ENCODE results near the gene SIX2.
"Not testable (repeated sequence)": the region's sequence is repeated elsewhere in the genome, so short reads cannot be mapped to it uniquely, and the experiment has no call there.

SIX2 gene

DNA sequence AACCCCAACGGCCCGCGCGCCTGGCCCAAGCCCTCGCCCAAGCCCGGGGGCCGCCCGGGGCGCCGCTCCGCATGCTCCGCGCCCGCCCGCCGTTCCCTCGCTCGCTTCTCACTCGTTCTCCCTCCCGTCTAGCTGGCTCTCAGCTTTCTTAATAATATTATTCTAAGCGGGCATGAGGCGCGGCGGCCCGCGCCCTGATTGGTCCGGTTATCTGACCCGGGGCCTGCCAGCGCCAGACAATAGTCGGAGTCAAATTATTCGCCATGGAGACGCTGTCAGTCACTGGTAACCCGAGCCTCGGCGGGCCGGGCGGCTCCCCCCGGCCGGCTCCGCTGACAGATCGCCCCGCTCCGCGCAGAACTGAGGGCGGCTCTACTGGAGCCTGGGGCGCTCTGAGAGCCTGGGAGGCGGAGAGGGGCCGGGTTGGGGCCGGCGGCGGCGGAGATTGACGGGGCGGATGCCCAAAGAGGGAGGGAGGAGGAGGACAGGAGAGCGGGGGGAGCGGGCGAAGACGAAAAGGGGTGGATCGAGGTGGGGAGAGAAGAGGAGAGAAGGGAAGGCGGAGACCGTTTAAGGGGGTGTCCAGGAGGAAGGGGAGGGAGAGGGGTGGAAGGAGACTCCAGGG lies at the start of gene SIX2:
Gene SIX2 (minus strand): TSS at position 150 of the 625 bp plus-strand sequence. CDS start 342 bp downstream, outside the sequence.
- no peak for DNase-seq (ENCODE audit: low read depth in 2 of 2)

DNA sequence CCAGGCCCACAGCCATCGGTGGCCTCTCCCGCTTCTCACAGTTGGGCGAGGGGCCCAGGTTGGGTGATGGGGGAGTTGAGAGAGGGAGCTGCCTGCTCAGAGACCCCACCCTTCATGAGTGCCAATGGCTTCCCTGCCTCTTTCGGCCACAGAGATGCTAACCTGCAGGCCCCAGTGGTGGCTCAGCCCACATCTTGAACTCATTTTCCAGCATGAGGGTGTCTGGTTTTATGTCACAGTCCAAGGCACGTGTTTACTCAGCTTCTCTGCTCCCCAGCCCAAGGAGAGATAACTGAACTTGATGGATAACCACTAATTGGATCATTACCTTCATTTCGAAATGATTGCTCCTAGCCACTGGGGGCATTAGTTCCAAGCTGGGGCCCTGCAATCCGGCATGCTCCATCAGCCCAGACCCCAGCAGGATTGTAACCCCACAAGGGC lies 45.9 kb upstream of the SIX2 start:
- no peak for DNase-seq (ENCODE audit: low read depth in 2 of 2)

DNA sequence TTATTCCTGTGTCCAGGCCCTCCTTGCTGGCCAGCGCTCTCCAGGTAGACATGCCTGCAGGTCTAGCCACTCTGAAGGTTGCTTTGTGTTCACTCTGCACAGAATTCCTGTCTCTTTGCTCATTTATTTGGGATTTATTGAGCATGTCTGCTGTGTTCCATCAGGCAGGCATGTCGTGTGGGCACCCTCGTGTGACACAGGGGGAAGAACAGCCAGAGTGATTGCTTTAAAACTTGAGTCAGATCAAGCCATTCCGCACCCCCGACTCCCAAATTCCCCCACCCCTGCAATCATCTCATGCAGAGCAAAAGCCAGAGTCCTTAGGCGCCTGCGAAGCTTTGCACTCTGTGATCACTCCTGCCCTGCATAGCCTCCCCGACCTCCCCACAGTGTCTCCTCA lies 44.7 kb upstream of the SIX2 start:
- DNase-seq (ENCODE audit: low read depth in 2 of 2), result no peak

DNA sequence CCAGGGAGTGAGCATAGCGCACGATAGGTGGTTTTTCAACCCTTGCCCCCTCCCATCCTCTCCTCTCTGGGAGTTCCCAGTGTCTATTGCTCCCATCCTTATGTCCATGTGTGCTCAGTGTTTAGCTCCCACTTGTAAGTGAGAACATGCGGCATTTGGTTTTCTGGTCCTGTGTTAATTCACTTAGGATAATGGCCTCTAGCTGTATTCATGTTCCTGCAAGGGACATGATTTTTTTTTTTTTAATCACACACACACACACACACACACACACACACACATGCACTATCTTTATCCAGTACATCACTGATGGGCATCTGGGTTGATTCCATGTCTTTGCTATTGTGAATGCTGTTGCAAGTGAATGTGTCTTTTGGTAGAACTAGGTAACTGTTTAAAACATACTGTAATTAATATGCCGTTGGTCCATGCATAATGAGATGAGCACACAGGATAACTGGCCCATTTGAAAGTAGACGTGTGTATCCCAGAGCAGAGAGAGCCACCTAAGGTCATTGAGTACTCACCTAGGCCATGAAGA lies 43.2 kb upstream of the SIX2 start:
- no peak for DNase-seq (ENCODE audit: low read depth in 2 of 2)

DNA sequence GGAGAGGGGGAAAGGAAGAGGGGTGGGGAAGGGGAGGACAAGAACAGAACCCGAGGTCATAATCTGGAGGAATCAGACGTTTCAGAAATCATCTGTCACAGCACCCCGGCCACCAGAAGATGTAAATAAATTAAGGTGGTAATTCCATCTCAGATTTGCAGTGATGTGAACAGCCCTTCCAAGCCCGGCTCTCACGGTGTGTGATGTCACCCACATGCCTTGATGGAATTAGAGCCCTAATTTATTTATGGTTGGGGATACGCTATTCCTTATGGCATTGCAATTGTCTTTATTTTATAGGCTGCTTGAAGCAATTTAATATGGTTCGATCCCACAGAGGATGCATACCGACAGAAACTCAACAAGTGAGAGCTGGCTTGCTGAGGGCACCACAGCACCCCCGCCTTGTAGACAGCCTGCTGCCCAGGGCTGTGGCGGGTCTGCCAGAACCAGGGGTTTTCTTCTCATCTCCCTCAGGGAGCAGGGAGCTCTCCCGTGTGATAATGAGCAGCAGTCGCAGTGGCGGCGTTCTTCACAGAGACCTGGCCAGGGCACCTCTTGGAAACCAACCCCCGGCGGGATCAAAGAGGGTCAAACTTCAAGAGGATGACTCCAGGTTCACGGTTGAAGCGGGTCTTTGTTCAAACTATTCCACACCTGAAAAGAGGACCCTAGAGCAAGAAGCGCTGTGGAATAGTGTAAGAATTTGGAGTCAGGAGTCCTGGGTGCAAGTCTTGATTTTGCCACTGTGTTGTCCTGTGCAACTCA lies 40.5 kb upstream of the SIX2 start:
- DNase-seq (ENCODE audit: low read depth in 2 of 2), result no peak

DNA sequence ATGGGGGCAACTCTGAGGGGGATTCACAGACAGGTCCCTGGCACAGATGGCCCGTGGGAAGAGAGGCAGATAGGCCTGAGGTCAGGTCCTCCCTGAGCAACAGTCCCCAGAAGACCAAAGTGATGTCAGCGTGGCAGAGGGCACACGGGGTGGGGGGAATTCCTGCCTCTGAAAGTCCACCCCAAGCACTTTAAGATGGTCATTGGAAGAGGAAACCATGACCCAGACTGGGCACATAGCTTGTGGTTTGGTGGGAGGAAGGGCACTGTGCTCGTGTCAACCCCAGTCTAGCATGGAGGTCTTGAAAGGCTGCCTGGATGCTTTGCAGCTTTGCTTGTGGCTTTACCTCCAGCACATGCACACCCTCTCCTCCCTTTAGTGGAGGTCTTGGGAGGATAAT lies 38.0 kb upstream of the SIX2 start:
- no peak for DNase-seq (ENCODE audit: low read depth in 2 of 2)

DNA sequence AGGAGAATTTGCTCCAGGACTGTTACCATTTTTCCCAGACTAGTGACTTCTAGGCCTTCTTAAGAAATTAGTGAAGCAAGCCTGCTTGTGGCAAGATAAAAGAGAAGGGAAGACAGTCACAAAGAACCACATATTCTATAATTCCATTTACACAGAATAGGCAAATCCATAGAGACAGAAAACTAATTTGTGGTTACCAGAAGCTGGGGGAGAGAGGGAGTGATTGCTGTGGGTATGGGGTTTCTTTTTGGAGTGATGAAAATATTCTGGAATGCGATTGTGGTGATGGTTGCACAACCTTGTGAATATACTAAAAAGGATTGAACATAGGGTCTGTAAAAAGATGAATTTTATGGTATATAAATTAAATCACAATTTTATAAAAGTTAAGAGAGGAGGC lies 37.5 kb upstream of the SIX2 start:
- no peak for DNase-seq (ENCODE audit: low read depth in 2 of 2)

DNA sequence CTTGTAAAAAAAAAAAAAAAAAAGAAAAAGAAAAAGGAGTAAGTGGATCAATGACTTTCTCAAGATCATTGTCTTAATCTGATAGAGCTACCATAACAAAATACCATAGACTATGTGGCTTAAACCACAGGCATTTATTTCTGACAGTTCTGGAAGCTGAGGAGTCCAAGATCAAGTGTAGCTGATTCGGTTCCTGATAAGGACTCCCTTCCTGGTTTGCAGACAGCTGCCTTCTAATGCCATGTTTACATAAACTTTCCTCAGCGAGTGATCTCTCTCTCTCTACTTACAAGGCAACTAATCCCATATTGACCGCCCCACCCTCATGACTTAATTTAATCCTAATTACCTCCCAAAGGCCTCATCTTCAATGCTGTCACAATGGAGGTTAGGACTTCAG lies 36.5 kb upstream of the SIX2 start:
- no peak for DNase-seq (ENCODE audit: low read depth in 2 of 2)

DNA sequence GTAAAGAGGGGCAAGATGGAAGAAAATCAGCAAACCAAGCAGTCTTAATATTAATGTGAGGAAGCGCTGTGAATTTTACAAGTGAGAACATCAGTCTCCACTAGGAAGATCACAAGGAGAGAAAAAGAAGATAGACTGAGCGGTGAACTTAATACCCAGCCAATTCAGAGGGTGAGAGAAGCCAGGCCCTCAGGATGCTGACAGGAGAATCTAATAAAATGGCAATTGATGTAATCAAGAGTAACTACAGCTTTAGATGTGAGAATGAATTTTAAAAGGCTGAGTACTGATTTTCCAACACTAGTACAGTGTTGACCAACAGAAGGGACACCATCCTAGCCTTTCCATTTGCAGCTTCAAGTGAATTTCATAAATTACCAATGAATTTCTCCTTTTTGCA lies 35.7 kb upstream of the SIX2 start:
- no peak for DNase-seq (ENCODE audit: low read depth in 2 of 2)

DNA sequence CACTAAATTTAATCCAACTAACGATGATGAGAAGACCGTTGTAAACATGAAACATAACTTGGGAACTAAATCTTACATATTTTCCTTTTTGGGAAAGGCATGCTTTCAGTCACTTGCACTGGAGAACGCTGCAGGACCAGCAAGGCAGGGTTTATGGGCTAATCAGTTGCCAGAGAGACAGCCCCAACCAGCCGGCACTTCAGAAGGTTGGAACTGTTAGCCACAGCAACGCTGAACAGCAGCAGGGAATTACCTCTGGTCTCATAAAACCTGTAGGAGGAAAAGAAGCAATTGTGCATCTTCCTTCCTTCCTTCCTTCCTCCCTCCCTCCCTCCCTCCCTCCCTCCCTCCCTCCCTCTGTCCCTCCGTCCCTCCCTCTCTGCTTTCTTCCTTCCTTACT lies 33.9 kb upstream of the SIX2 start:
- DNase-seq (ENCODE audit: low read depth in 2 of 2), result no peak

DNA sequence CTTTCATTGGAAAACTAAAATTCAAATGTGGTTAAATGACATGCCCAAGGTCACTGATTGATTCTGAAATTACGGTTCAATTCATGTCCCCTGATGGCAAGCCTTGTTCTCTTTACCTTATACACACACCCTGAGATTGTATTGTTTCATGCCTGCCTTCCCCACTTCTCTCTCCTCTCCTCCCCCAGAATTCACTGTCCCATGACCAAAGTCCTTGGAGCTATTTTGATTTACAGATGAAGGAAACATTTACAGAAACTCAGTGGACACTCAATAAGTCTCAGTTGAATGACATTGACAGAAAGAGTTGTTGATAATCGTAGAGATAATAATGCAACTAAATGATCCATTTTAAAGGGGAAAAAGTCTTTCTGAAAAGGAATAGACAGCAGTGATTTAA lies 33.1 kb upstream of the SIX2 start:
- no peak for DNase-seq (ENCODE audit: low read depth in 2 of 2)

DNA sequence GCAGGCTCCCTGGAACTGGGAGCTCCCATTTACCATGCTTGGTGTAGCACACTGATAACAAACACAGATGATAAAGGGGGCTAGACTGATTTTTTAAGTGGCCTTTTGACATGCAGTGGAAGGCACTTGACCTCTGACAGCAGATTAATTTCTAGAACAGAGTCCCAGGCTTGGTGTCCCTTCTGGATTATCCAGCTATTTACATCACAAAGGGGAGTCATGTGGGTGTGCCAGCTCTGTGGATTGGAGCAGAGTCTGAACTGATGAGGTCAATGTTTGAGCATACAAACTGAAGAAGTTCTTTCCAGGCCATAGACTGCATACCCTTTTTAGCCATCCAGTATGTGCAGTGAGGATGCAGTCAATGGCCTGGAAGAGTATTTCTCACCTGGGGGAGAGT lies 31.5 kb upstream of the SIX2 start:
- no peak for DNase-seq (ENCODE audit: low read depth in 2 of 2)

DNA sequence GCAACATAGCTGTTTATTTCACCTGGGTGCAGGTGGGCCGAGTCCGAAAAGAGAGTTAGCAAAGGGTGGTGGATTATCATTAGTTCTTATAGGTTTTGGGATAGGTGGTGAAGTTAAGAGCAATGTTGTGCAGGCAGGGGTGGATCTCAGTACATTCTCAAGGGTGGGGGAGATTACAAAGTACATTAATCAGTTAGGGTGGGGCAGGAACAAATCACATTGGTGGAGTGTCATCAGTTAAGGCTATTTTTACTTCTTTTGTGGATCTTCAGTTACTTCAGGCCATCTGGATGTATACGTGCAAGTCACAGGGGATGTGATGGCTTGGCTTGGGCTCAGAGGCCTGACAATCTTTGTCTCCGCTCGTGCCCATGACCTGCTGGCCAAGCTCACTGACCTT lies 30.6 kb upstream of the SIX2 start:
- not testable (repeated sequence) for DNase-seq (ENCODE audit: low read depth in 2 of 2)

DNA sequence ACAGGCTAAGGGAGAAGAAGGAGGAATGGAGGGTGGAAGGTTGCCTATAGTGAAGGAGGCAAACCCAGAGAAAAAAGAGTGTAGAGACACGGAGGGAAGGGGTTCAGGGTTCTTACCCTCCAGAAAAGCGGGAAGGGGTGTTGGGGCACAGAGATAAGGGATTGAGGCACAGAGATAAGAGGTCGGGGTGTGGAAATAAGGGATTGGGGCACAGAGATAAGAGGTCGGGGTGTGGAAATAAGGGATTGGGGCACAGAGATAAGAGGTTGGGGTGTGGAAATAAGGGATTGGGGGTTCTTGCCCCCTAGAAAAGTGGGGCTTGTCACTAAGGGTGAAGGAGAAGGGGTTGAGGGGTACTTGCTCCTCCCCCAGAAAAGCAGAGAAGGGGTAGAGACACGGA lies 29.6 kb upstream of the SIX2 start:
- not testable (repeated sequence) for DNase-seq (ENCODE audit: low read depth in 2 of 2)

DNA sequence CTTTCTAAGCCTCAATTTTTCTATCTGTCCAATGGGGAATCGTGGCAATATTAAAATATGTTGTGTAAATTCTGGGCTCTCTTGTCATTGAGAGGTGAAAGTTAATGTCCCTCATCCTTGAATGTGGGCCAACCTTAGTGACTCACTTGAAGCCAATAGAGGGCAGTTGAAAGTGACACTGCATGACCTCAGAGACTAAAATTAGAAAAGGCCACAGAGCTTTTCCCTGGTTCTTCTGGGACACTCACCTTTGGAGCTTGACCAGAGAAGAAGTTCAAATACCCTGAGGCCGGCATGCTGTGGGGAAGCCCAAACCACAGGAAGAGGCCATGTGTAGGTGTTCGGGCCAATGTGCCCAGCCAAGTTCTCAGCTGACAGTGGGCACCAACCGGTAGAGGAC lies 24.1 kb upstream of the SIX2 start:
- DNase-seq (ENCODE audit: low read depth in 2 of 2), result no peak

DNA sequence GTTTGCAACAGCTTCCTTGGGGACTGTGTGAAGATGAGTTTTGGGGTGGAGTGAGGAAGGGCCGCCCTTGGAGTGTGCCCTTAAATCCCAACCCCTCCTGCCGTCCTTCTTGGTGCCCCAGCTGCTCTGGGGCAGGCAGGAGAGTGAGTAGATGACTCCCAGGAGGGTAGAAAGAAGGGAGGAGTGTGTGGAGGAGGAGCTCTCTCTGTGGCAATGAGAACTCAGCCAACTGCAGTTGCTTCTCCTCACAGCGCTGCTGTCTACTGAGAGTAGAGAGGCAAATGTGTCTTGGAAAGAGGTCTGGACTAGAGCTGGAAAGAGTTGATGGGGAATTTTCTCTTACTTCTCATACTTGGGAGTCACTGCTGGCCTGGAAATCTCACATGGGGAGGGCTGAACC lies 21.8 kb upstream of the SIX2 start:
- no peak for DNase-seq (ENCODE audit: low read depth in 2 of 2)

DNA sequence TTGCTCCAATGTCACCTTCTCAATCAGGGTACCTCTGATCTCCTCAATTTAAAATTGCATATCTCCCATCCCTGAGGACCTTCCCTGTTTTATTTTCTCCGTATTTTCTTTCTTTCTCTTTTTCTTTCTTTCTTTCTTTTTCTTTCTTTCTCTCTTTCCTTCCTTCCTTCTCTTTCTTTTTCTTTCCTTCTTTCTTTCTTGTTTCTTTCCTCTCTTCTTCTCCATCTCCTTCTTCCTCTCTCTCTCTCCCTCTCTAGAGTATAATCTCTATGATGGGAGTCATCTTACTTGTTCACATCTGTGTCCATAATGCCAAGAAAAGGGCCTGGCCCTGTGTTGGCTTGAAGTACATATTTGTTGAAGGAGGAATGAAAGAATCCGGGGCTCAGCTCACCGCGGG lies 21.3 kb upstream of the SIX2 start:
- no peak for DNase-seq (ENCODE audit: low read depth in 2 of 2)

DNA sequence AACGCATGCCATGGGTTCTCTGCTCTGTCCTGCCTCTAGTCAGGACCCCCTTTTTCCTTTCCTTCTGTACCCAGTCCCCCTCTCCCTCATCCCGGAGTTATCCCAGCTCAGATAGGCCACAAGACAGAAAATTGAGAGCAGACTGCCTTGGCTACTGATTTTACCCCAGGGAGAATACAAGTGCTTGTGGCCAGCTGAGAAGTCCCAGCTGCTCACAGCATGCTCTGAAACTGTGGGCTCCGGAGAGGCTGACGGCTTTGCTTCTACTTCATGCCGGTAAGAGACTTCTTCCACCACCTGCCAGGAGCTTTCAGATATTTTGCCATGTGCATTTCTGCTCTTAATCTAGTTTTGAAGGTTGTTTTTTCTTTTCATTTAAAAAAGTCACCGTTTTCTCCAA lies 20.0 kb upstream of the SIX2 start:
- DNase-seq (ENCODE audit: low read depth in 2 of 2), result no peak

DNA sequence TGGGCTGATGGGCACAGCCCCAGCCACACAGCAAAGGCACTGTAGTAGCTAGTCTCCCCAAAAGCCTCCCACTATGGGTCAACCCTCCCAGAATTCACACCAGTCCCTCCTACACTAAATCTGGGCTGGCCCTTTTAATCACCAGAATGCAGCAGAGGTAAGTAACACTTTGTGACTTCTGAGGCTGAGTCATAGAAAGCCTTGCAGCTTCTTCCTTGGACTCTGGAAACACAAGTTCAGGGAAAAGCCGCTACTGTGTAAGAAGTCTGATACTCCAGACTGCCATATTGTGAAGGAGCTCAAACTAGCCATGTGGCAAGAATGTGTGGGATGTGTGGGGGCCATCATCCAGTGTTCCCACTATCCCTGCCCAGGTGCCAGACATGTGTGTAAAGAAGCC lies 19.0 kb upstream of the SIX2 start:
- no peak for DNase-seq (ENCODE audit: low read depth in 2 of 2)

DNA sequence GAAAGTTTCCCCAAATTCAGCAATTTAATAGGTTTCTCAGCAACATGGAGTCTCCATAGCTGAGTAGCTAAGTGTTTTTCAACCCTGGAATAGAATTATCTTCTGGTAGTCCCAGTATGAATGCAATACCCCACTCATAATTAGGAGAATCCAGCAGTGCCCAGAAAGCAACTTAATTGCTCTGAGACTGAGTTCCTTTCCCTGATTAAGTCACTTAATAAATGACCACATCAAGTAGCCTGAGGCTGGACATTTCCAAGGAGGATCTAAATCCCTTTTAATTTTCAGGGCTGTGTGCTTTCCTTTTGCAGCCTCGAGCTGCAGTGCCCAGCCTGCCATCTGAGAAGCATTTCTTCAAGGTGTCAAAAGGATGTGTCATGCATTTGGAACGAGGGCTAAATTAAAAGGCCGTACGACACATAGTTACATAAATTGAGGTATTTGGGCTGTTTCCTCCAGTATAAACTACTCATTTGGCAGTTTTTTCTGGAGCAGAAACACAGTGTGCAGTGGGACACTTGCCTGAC lies 17.7 kb upstream of the SIX2 start:
- DNase-seq (ENCODE audit: low read depth in 2 of 2), result no peak

DNA sequence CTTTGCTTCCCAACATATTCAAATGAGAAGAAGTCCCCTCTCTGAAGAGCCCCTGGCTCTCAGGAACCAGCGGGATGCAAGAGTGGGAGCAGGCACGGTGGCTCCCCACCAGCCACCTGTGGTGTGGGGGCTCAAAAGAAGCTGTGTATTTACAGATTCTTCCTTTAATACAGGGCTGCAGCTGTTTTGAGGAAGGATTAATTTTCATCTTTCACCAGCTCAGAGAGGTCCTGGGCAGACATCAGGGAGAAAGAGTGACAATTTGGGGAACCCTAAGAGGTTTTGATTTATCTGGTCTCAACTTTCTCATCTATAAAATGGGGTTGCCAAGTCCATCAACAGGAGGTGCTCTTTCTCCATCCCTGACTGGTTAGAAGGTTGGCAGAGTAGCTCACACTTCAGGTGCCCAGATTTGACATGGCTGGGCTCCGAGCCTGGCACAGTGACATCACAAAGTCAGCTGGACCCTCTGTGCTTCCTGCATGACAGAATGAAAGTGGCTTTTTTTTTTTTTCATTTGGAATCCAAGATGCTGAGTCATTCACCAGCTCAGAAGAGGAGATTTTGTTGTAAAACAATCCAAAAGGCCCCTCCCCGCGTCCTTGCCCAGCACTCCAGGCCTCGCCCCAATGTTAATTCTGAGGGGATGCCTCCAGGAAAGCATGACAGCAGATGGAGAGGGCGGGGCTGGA lies 15.5 kb upstream of the SIX2 start:
- no peak for DNase-seq (ENCODE audit: low read depth in 2 of 2)

DNA sequence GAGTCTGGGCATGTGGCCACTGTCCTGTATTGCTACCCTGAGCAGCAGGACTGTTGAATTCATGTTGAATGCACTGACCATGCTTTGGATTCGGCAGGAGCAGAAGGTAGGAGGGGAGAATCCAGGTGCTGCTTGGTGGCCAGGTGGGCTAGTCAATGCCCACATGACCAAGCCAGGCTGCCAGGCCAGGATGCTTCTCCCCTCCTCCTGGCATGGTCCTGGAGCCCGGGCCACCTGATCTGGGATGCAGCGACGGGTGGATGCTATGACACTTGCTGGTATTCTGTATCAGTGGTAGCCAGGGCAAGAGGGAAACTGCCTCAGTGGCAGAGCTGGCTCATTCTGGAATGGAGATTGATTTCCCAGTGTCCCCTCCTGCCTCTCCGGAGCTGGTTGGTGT lies 14.8 kb upstream of the SIX2 start:
- DNase-seq (ENCODE audit: low read depth in 2 of 2), result no peak

DNA sequence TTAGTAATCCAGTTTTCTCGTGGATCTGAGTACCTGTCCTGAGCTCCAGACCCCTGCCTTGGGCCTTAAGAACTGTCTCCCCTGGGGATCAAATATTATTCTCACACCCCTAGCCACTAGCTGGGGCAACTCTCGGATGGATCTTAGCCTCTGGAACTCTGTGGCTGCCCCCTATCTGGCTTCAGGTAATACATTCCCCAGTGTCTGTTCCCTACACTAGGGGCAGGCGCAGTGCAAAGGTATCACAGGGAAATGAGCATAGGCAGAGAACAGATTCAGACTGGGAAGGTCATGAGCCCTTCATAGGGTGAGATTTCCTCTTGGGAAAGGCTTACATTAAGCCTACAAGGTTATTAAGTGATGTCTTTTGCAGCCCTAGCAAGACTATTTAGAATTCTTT lies 11.2 kb upstream of the SIX2 start:
- DNase-seq (ENCODE audit: low read depth in 2 of 2), result no peak
